ENCODE data around the gene FAM72D.
"Not testable (repeated sequence)": the region's sequence is repeated elsewhere in the genome, so short reads cannot be mapped to it uniquely, and the experiment has no call there.

The FAM72D gene

DNA sequence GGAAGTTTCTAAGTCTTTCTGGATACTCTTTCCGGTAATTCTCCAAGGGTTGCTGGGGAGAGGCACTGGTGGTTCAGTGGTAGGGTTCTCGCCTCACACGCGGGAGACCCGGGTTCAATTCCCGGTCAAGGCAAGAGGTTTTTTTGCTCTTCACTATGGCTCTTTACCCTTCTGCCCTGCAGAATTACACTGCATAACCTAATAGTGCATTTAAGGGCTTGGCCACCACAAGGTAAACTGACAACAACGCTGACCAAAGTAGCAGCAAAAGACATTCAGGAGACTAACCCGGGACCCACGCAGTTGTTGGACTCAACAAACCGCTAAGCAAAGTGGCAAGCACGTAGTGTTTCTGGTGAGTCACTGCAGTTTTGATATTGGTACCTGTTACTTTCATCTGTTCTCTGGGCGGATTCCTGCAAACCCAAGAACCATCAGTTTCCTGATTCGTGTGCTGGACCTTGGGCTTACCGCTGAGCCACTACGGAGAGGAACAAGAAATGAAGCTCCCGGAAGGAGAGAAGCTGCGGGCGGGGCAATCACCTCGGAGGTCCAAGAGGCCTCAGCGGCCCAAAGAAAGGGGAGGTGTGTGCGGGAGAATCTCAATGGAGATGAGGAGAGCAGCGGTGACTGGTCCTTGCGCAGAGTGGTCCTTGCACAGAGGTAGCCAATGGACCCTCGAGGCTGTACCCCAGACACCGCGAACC is 65.4 kb downstream of the FAM72D start:
- H3K36me3 ChIP-seq (ENCODE audit: control insufficient read depth in 1 of 2, insufficient read depth in 2 of 2, low read length in 2 of 2); H3K4me1 ChIP-seq (ENCODE audit: control insufficient read depth in 1 of 2, insufficient read depth in 2 of 2, low read length in 2 of 2); H3K9me3 ChIP-seq (ENCODE audit: control insufficient read depth in 1 of 2, low read length in 2 of 2); H3K27ac ChIP-seq (ENCODE audit: low read length); H3K27me3 ChIP-seq (ENCODE audit: low read depth, low read length); H3K4me3 ChIP-seq (ENCODE audit: low read depth in 1 of 2, low read length in 2 of 2): not testable (repeated sequence)
